ENCODE results near the gene LMBR1L.

Gene LMBR1L

GRCh38 chr12:49097381-49097780 is 13.3 kb downstream of the LMBR1L start:
- Mint-ChIP-seq H3K4me3 (no peak overlapping the region), H3K4me1 (ENCODE audit: low read depth) (peaks cover 11% of the 10 kb centered on the region), H3K27ac (no peak overlapping the region), H3K9me3 (no peaks in the 10 kb centered on the region), H3K27me3 (peaks cover 30% of the 10 kb centered on the region), H3K36me3 (ENCODE audit: low read depth) (peaks cover 48% of the 10 kb centered on the region)
- no peak for DNase-seq

- peaks cover 53% of the 10 kb centered on the region for H3K27me3 Mint-ChIP-seq
- H3K27ac Mint-ChIP-seq: no peak overlapping the region
- H3K9me3 Mint-ChIP-seq: no peaks in the 10 kb centered on the region
- peaks cover 32% of the 10 kb centered on the region for H3K4me1 Mint-ChIP-seq (ENCODE audit: low read depth)
- DNase-seq: no peak
- H3K36me3 Mint-ChIP-seq (ENCODE audit: low read depth): peaks cover 25% of the 10 kb centered on the region
- H3K4me3 Mint-ChIP-seq: no peak overlapping the region
These were observed 15.7 kb downstream of the LMBR1L start for GRCh38 chr12:49094975-49095365.

GRCh38 chr12:49094160-49094974 is 16.3 kb downstream of the LMBR1L start, which contains the start of gene DHH:
Gene DHH (minus strand): TSS chr12:49094801. CDS start chr12:49094512, 289 bp downstream.
- Mint-ChIP-seq H3K9me3 (no peaks in the 10 kb centered on the region), H3K27me3 (peaks cover 58% of the 10 kb centered on the region), H3K4me1 (ENCODE audit: low read depth) (peaks cover 36% of the 10 kb centered on the region), H3K4me3 (no peak within 1 kb of the TSS), H3K27ac (no peak within 1 kb of the TSS), H3K36me3 (ENCODE audit: low read depth) (peaks cover 21% of the 10 kb centered on the region)
- DNase-seq: peak; percentile 36

GRCh38 chr12:49093792-49094159 is 16.9 kb downstream of the LMBR1L start:
- Mint-ChIP-seq H3K36me3 (ENCODE audit: low read depth) (peaks cover 19% of the 10 kb centered on the region), H3K4me1 (ENCODE audit: low read depth) (peaks cover 36% of the 10 kb centered on the region), H3K4me3 (no peak overlapping the region), H3K9me3 (no peaks in the 10 kb centered on the region), H3K27ac (no peak overlapping the region), H3K27me3 (peaks cover 63% of the 10 kb centered on the region)
- DNase-seq: no peak

GRCh38 chr12:49092816-49093406 is 17.7 kb downstream of the LMBR1L start:
- no peaks in the 10 kb centered on the region for H3K9me3 Mint-ChIP-seq
- no peak for DNase-seq
- peaks cover 45% of the 10 kb centered on the region for H3K4me1 Mint-ChIP-seq (ENCODE audit: low read depth)
- H3K36me3 Mint-ChIP-seq (ENCODE audit: low read depth): peaks cover 12% of the 10 kb centered on the region
- H3K27ac Mint-ChIP-seq: no peak overlapping the region
- H3K4me3 Mint-ChIP-seq: no peak overlapping the region
- H3K27me3 Mint-ChIP-seq: peaks cover 72% of the 10 kb centered on the region

GRCh38 chr12:49092086-49092815 is 18.4 kb downstream of the LMBR1L start:
- Mint-ChIP-seq H3K27ac (no peak overlapping the region), H3K9me3 (no peaks in the 10 kb centered on the region), H3K4me1 (ENCODE audit: low read depth) (peaks cover 51% of the 10 kb centered on the region), H3K27me3 (peaks cover 73% of the 10 kb centered on the region), H3K36me3 (ENCODE audit: low read depth) (peaks cover 8% of the 10 kb centered on the region), H3K4me3 (peak overlapping the region; percentile 43)
- DNase-seq: peak; percentile 75

- peaks cover 51% of the 10 kb centered on the region for H3K4me1 Mint-ChIP-seq (ENCODE audit: low read depth)
- no peaks in the 10 kb centered on the region for H3K9me3 Mint-ChIP-seq
- H3K27ac Mint-ChIP-seq: no peak overlapping the region
- no peak for DNase-seq
- peaks cover 73% of the 10 kb centered on the region for H3K27me3 Mint-ChIP-seq
- peak overlapping the region; percentile 43 for H3K4me3 Mint-ChIP-seq
- peaks cover 3% of the 10 kb centered on the region for H3K36me3 Mint-ChIP-seq (ENCODE audit: low read depth)
These were observed 18.9 kb downstream of the LMBR1L start for GRCh38 chr12:49091836-49092085.

- Mint-ChIP-seq H3K27me3 (peaks cover 73% of the 10 kb centered on the region), H3K4me3 (no peak overlapping the region), H3K9me3 (no peaks in the 10 kb centered on the region), H3K36me3 (ENCODE audit: low read depth) (no peaks in the 10 kb centered on the region), H3K27ac (no peak overlapping the region), H3K4me1 (ENCODE audit: low read depth) (peaks cover 51% of the 10 kb centered on the region)
- peak; percentile 45 for DNase-seq
These were observed 19.4 kb downstream of the LMBR1L start for GRCh38 chr12:49091056-49091835.

- Mint-ChIP-seq H3K9me3 (no peaks in the 10 kb centered on the region), H3K27me3 (peaks cover 67% of the 10 kb centered on the region), H3K27ac (peak overlapping the region; percentile 66), H3K4me1 (ENCODE audit: low read depth) (peaks cover 51% of the 10 kb centered on the region), H3K36me3 (ENCODE audit: low read depth) (no peaks in the 10 kb centered on the region), H3K4me3 (peak overlapping the region; percentile 67)
- DNase-seq: peak; percentile 65
These were observed 20.6 kb downstream of the LMBR1L start for GRCh38 chr12:49089821-49090773.

- peaks cover 57% of the 10 kb centered on the region for H3K27me3 Mint-ChIP-seq
- no peak overlapping the region for H3K27ac Mint-ChIP-seq
- H3K4me1 Mint-ChIP-seq (ENCODE audit: low read depth): peaks cover 49% of the 10 kb centered on the region
These were observed 21.7 kb downstream of the LMBR1L start for GRCh38 chr12:49088932-49089330.

GRCh38 chr12:49088150-49088931 is 22.3 kb downstream of the LMBR1L start:
- peak; percentile 75 for DNase-seq
- peaks cover 43% of the 10 kb centered on the region for H3K4me1 Mint-ChIP-seq (ENCODE audit: low read depth)
- no peaks in the 10 kb centered on the region for H3K9me3 Mint-ChIP-seq
- H3K27me3 Mint-ChIP-seq: peaks cover 51% of the 10 kb centered on the region
- no peak overlapping the region for H3K27ac Mint-ChIP-seq
- peak overlapping the region; percentile 18 for H3K4me3 Mint-ChIP-seq
- H3K36me3 Mint-ChIP-seq (ENCODE audit: low read depth): no peaks in the 10 kb centered on the region

More at GRCh38 chr12:49088932-49089330, 21.7 kb downstream of the LMBR1L start:
- no peaks in the 10 kb centered on the region for H3K9me3 Mint-ChIP-seq
- H3K4me3 Mint-ChIP-seq: no peak overlapping the region
- no peak for DNase-seq
- no peaks in the 10 kb centered on the region for H3K36me3 Mint-ChIP-seq (ENCODE audit: low read depth)

GRCh38 chr12:49086116-49086515 is 24.5 kb downstream of the LMBR1L start:
- peaks cover 30% of the 10 kb centered on the region for H3K27me3 Mint-ChIP-seq
- DNase-seq: no peak
- no peaks in the 10 kb centered on the region for H3K36me3 Mint-ChIP-seq (ENCODE audit: low read depth)

GRCh38 chr12:49084438-49084837 is 26.2 kb downstream of the LMBR1L start:
- peaks cover 16% of the 10 kb centered on the region for H3K4me1 Mint-ChIP-seq (ENCODE audit: low read depth)
- H3K9me3 Mint-ChIP-seq: no peaks in the 10 kb centered on the region
- DNase-seq: no peak
- peaks cover 15% of the 10 kb centered on the region for H3K27me3 Mint-ChIP-seq
- no peaks in the 10 kb centered on the region for H3K36me3 Mint-ChIP-seq (ENCODE audit: low read depth)
- no peak overlapping the region for H3K4me3 Mint-ChIP-seq
- no peak overlapping the region for H3K27ac Mint-ChIP-seq

More at GRCh38 chr12:49086116-49086515, 24.5 kb downstream of the LMBR1L start:
- Mint-ChIP-seq H3K27ac (no peak overlapping the region), H3K9me3 (no peaks in the 10 kb centered on the region), H3K4me1 (ENCODE audit: low read depth) (peaks cover 28% of the 10 kb centered on the region), H3K4me3 (no peak overlapping the region)

All from activated T-cell treated with anti-CD3 and anti-CD28 coated beads, Interleukin-2, amount 50 U/mL, for 24 hours (primary cell).